ENCODE measurements around the gene FGF19. TPM values are rescaled to one million over a fixed set of nuclear protein-coding genes. Genes with fewer than 3 reads are reported as not detected.
"Not testable (repeated sequence)": the region's sequence is repeated elsewhere in the genome, so short reads cannot be mapped to it uniquely, and the experiment has no call there.

The FGF19 gene
- total RNA-seq, 1 donor from 2014 or later, result not detected

DNA sequence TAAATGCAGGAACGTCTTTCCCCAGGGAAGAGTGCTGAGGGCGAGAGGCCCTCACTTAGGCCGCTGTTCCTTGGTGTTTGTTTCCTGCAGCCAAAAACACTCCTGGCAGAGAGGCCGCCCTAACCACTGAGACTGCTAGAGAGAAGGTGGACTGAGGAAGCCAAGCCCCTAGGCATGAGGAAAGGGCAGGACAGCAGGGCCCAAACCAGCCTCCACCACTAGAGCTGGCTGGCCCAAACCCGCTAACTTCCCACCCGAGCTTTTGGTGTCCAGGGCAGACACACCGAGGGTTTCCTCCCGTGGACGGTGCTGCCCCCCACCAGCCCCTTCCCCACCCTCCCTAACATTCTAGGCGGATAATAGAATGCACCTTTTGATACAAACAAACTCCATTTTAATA lies 6.0 kb downstream of the FGF19 start:
- H3K36me3 ChIP-seq (ENCODE audit: control insufficient read depth, insufficient read depth, low read length), result no peaks in the 10 kb centered on the region
- peaks cover 30% of the 10 kb centered on the region for H3K27me3 ChIP-seq (ENCODE audit: control insufficient read depth, insufficient read depth, low read length)
- no peak overlapping the region for H3K4me3 ChIP-seq (ENCODE audit: low read depth, low read length)
- no peak for TF ChIP-seq CTCF (IDR thresholded peaks at IDR 0.05; ENCODE audit: insufficient read depth, low read length, poor library complexity, severe bottlenecking)
- DNase-seq (ENCODE audit: low read depth), result no peak

GRCh38 chr11:69697469-69697843 lies 6.4 kb downstream of the FGF19 start:
- TF ChIP-seq CTCF (IDR thresholded peaks at IDR 0.05; ENCODE audit: insufficient read depth, low read length, poor library complexity, severe bottlenecking), result no peak
- peaks cover 27% of the 10 kb centered on the region for H3K27me3 ChIP-seq (ENCODE audit: control insufficient read depth, insufficient read depth, low read length)
- no peak for DNase-seq (ENCODE audit: low read depth)
- no peak overlapping the region for H3K4me3 ChIP-seq (ENCODE audit: low read depth, low read length)
- H3K36me3 ChIP-seq (ENCODE audit: control insufficient read depth, insufficient read depth, low read length), result no peaks in the 10 kb centered on the region

DNA sequence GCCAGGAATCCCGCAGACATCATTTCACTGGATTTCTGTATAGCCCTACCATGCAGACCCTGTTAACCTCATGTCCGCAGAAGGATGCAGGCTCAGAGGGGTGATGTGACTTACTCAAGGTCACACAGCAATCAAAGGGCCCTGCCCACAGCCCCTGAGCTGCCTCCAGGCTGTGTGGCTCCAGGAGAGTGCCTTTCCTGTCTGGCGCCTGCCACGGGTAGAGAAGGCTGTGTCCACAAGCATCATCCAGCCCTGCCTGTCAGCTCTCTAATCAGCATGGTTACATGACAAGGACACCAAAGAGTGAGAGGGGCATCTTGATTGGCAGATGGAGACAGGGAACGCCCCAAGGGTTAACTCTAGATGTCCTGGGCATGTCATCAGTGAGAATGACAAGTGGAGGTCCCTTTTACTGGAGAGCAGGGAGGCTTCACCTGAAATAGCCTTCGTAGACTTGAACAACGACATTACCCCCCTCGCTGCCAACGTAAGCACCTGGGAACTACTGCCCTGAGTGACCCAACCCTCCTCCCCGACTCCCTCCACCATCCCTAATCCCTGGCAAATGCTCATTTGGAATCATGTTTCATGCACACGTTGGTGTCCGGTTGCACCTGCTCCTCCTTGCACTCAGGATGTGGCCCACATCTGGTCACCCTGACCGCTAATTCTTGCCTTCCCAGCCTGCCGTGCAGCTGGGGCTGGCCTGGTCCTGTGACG lies 6.9 kb downstream of the FGF19 start:
- TF ChIP-seq CTCF (IDR thresholded peaks at IDR 0.05; ENCODE audit: insufficient read depth, low read length, poor library complexity, severe bottlenecking), result no peak
- no peaks in the 10 kb centered on the region for H3K36me3 ChIP-seq (ENCODE audit: control insufficient read depth, insufficient read depth, low read length)
- no peak for DNase-seq (ENCODE audit: low read depth)
- H3K27me3 ChIP-seq (ENCODE audit: control insufficient read depth, insufficient read depth, low read length), result peaks cover 21% of the 10 kb centered on the region
- no peak overlapping the region for H3K4me3 ChIP-seq (ENCODE audit: low read depth, low read length)

DNA sequence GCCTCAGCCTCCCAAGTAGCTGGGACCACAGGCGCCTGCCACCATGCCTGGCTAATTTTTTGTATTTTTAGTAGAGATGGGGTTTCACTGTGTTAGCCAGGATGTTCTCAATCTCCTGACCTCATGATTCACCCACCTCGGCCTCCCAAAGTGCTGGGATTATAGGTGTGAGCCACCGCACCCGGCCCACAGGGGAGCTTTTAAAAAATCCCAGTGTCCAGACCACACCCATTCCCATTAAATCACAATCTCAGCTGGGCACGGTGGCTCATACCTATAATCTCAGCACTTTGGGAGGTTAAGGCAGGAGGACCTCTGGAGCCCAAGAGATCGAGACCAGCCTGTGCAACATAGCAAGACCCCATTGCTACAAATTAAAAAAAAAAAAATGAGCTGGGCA lies 7.8 kb downstream of the FGF19 start:
- not testable (repeated sequence) for H3K36me3 ChIP-seq (ENCODE audit: control insufficient read depth, insufficient read depth, low read length); H3K4me3 ChIP-seq (ENCODE audit: low read depth, low read length); DNase-seq (ENCODE audit: low read depth)
- peaks cover 13% of the 10 kb centered on the region for H3K27me3 ChIP-seq (ENCODE audit: control insufficient read depth, insufficient read depth, low read length)

DNA sequence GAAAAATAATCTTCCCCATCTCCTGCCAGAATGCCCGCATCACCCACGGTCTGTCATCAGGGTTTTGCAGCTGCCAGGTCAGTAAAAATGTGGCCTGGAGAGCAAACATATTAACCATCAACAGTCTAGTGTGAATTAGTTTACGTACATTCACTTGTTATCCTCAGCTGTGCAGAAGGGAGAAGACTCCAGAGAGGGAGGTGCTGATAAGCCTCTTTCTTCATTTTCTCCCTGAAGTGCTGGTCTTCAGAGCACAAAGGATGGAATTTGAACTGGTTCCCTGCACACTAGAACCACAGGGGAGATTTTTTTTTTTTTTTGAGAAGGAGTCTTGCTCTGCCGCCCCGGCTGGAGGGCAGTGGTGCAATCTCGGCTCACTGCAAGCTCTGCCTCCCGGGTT lies 8.2 kb downstream of the FGF19 start:
- peaks cover 13% of the 10 kb centered on the region for H3K27me3 ChIP-seq (ENCODE audit: control insufficient read depth, insufficient read depth, low read length)
- H3K36me3 ChIP-seq (ENCODE audit: control insufficient read depth, insufficient read depth, low read length), result no peaks in the 10 kb centered on the region
- no peak for TF ChIP-seq CTCF (IDR thresholded peaks at IDR 0.05; ENCODE audit: insufficient read depth, low read length, poor library complexity, severe bottlenecking)
- no peak overlapping the region for H3K4me3 ChIP-seq (ENCODE audit: low read depth, low read length)
- no peak for DNase-seq (ENCODE audit: low read depth)

DNA sequence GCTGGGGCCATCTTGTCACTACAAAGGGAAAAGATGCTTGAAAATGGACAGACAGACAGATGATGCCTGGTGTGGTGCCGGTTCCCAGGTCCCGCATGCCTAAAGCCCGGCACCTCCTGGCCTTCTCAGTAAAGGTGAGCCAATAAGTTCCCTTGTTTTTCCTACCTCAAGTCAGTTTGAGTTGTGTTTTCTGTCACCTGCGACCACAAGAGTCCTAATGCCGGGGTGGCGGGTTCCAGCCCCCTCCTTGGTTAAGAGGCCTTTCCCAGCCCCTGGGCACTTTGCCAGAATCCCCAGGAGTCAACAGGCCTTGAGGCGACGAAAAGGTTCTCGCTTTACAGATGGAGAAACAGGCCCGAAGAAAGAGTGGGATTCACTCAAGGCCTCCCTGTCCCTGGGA lies 9.0 kb downstream of the FGF19 start:
- peaks cover 13% of the 10 kb centered on the region for H3K27me3 ChIP-seq (ENCODE audit: control insufficient read depth, insufficient read depth, low read length)
- TF ChIP-seq CTCF (IDR thresholded peaks at IDR 0.05; ENCODE audit: insufficient read depth, low read length, poor library complexity, severe bottlenecking), result no peak
- no peaks in the 10 kb centered on the region for H3K36me3 ChIP-seq (ENCODE audit: control insufficient read depth, insufficient read depth, low read length)
- H3K4me3 ChIP-seq (ENCODE audit: low read depth, low read length), result no peak overlapping the region
- no peak for DNase-seq (ENCODE audit: low read depth)
